ENCODE measurements around the gene DOK6.

- TF ChIP-seq CTCF (IDR thresholded peaks at IDR 0.05 in 4 of 5, conservative IDR thresholded peaks at IDR 0.05 in 1 of 5), result no peak
- no peak for TF ChIP-seq POLR2A (IDR thresholded peaks at IDR 0.05)
Measured at GRCh38 chr18:69858897-69859296, 458.2 kb downstream of the DOK6 start.
